C1 segment of cervical spinal cord (tissue), 14 donors: ENCODE results near the gene TBC1D7.
"Not testable (repeated sequence)": the region's sequence is repeated elsewhere in the genome, so short reads cannot be mapped to it uniquely, and the experiment has no call there.

Source experiments
- DNase-seq, 14 donors: peaks; one replicate each; lab custom pipeline; 2025; lab: John Stamatoyannopoulos, UW

The TBC1D7 gene

GRCh38 chr6:13355999-13356785 is 27.9 kb upstream of the TBC1D7 start:
- DNase-seq, result no peak

GRCh38 chr6:13355043-13355945 is 27.0 kb upstream of the TBC1D7 start:
- DNase-seq, result no peak

GRCh38 chr6:13354331-13355042 is 26.1 kb upstream of the TBC1D7 start:
- DNase-seq, result no peak

GRCh38 chr6:13352165-13352564 is 23.8 kb upstream of the TBC1D7 start:
- no peak for DNase-seq

GRCh38 chr6:13351271-13351670 is 22.9 kb upstream of the TBC1D7 start:
- peak in 4 of 14 donors; percentile 17 to 40 (median 22) for DNase-seq

GRCh38 chr6:13349811-13350506 is 21.6 kb upstream of the TBC1D7 start:
- DNase-seq, result no peak

GRCh38 chr6:13348334-13349113 is 20.2 kb upstream of the TBC1D7 start:
- DNase-seq, result no peak

- DNase-seq, result no peak
Observed at GRCh38 chr6:13346245-13346644, 17.9 kb upstream of the TBC1D7 start.

- DNase-seq, result no peak
Observed at GRCh38 chr6:13342414-13343019, 14.2 kb upstream of the TBC1D7 start.

GRCh38 chr6:13339863-13340630 is 11.7 kb upstream of the TBC1D7 start:
- DNase-seq, result no peak

GRCh38 chr6:13338038-13338437 is 9.7 kb upstream of the TBC1D7 start:
- DNase-seq, result no peak

- peak in 13 of 14 donors; percentile 5 to 72 (median 52) for DNase-seq
Observed at GRCh38 chr6:13336553-13336952, 8.2 kb upstream of the TBC1D7 start.

- DNase-seq, result no peak
Observed at GRCh38 chr6:13334953-13335352, 6.6 kb upstream of the TBC1D7 start.

GRCh38 chr6:13332349-13332706 is 4.0 kb upstream of the TBC1D7 start:
- DNase-seq, result no peak

- DNase-seq, result no peak
Observed at GRCh38 chr6:13331516-13332348, 3.4 kb upstream of the TBC1D7 start.

GRCh38 chr6:13328875-13329183 is 492 bp upstream of the TBC1D7 start:
- no peak for DNase-seq

GRCh38 chr6:13327691-13328075 is 654 bp downstream of the TBC1D7 start:
- DNase-seq, result no peak

- DNase-seq, result not testable (repeated sequence)
Observed at GRCh38 chr6:13326031-13326586, 2.2 kb downstream of the TBC1D7 start.
